Upper lobe of right lung (tissue), 1 donor: ENCODE measurements around the gene ST6GAL1. TPM values are rescaled to one million over a fixed set of nuclear protein-coding genes. Genes with fewer than 3 reads are reported as not detected.

ENCODE experiments used
- ATAC-seq: fragments of 200-7000 bp; cut with Tn5 transposase; one replicate; pipeline ENCODE4 v1.9.1; 2020; ENCODE audit warnings: mild to moderate bottlenecking, moderate library complexity
- DNase-seq: peaks from one replicate; pipeline ENCODE4 v3.0.0-alpha.2; 2020
- H3K27ac ChIP-seq: fragments of 200-600 bp; one replicate; pipeline ENCODE4 v1.8.0; 2022
- H3K27me3 ChIP-seq: fragments of 200-600 bp; one replicate; pipeline ENCODE4 v1.8.0; 2022; ENCODE audit warnings: mild to moderate bottlenecking
- H3K36me3 ChIP-seq: fragments of 200-600 bp; one replicate; pipeline ENCODE4 v1.8.0; 2022
- H3K4me1 ChIP-seq: fragments of 200-600 bp; one replicate; pipeline ENCODE4 v1.8.0; 2022
- H3K4me3 ChIP-seq: fragments of 200-600 bp; one replicate; pipeline ENCODE4 v1.8.0; 2022; ENCODE audit warnings: mild to moderate bottlenecking
- H3K9me3 ChIP-seq: fragments of 200-600 bp; one replicate; pipeline ENCODE4 v1.8.0; 2022
- CTCF ChIP-seq: fragments of 200-600 bp; IDR thresholded peaks from one replicate; pipeline ENCODE4 v1.8.0; 2022; ENCODE audit warnings: antibody characterized with exemption
- intact Hi-C: fragments of 100-400 bp; cut with DNase I; formaldehyde crosslinking; loops from one replicate; pipeline ENCODE4 v1.11.0; 2022
- total RNA-seq: library from RNA; stranded (reverse); fragmentation: NEBNext Ultra II Directional; extraction: Animal tissue kit (Norgen Biotek cat#: 25700); gene quantifications from one replicate; pipeline ENCODE4 v1.2.1, GENCODE V29; 2021
- donor health status: DM: no; HTN: yes; CAD: no; lungs with severe emphysema.

The ST6GAL1 gene
- total RNA-seq, 1 donor from 2014 or later: 116 TPM

GRCh38 chr3:187068787-187069186 is 138.5 kb downstream of the ST6GAL1 start:
- ATAC-seq (no peak), DNase-seq (no peak)
- H3K4me1 ChIP-seq: peaks cover 9% of the 10 kb centered on the region
- TF ChIP-seq CTCF: no peak
- intact Hi-C loops: no loop called here
- H3K4me3 ChIP-seq: no peak overlapping the region
- H3K9me3 ChIP-seq: no peaks in the 10 kb centered on the region
- no peak overlapping the region for H3K27ac ChIP-seq
- H3K27me3 ChIP-seq: no peaks in the 10 kb centered on the region
- H3K36me3 ChIP-seq: peaks cover 11% of the 10 kb centered on the region

GRCh38 chr3:187069857-187070516 is 139.7 kb downstream of the ST6GAL1 start:
- DNase-seq: no peak
- no peak for ATAC-seq
- no peak for TF ChIP-seq CTCF
- peaks cover 8% of the 10 kb centered on the region for H3K4me1 ChIP-seq
- H3K9me3 ChIP-seq: no peaks in the 10 kb centered on the region
- peaks cover 23% of the 10 kb centered on the region for H3K36me3 ChIP-seq
- no peaks in the 10 kb centered on the region for H3K27me3 ChIP-seq
- intact Hi-C loops: no loop called here
- no peak overlapping the region for H3K27ac ChIP-seq
- no peak overlapping the region for H3K4me3 ChIP-seq

GRCh38 chr3:187072102-187072501 is 141.8 kb downstream of the ST6GAL1 start:
- Histone ChIP-seq H3K36me3 (peaks cover 42% of the 10 kb centered on the region), H3K4me3 (no peak overlapping the region), H3K4me1 (no peaks in the 10 kb centered on the region), H3K9me3 (no peaks in the 10 kb centered on the region), H3K27me3 (no peaks in the 10 kb centered on the region), H3K27ac (no peak overlapping the region)
- TF ChIP-seq CTCF: no peak
- intact Hi-C loops: no loop called here
- DNase-seq: no peak
- no peak for ATAC-seq

- no peak for TF ChIP-seq CTCF
- no peaks in the 10 kb centered on the region for H3K4me1 ChIP-seq
- no peak overlapping the region for H3K4me3 ChIP-seq
- ATAC-seq (no peak), DNase-seq (no peak)
- H3K27me3 ChIP-seq: no peaks in the 10 kb centered on the region
- H3K27ac ChIP-seq: no peak overlapping the region
- H3K36me3 ChIP-seq: peaks cover 46% of the 10 kb centered on the region
- H3K9me3 ChIP-seq: no peaks in the 10 kb centered on the region
- intact Hi-C loops: no loop called here
Measured at GRCh38 chr3:187072511-187072910, 142.2 kb downstream of the ST6GAL1 start.

- Histone ChIP-seq H3K36me3 (peaks cover 54% of the 10 kb centered on the region), H3K9me3 (no peaks in the 10 kb centered on the region)
- TF ChIP-seq CTCF: no peak
Measured at GRCh38 chr3:187073581-187074098, 143.3 kb downstream of the ST6GAL1 start.

More at GRCh38 chr3:187073581-187074098, 143.3 kb downstream of the ST6GAL1 start:
- DNase-seq (no peak), ATAC-seq (no peak)
- Histone ChIP-seq H3K4me1 (no peaks in the 10 kb centered on the region), H3K27ac (no peak overlapping the region), H3K27me3 (no peaks in the 10 kb centered on the region), H3K4me3 (no peak overlapping the region)
- intact Hi-C loops: no loop called here
